CD4-positive, alpha-beta T cell treated with Interleukin-10 for 1 hour (primary cell): ENCODE results near the gene PIP5K1C.

Experiments
- DNase-seq: peaks from one replicate; pipeline ENCODE4 v3.0.0-alpha.2; 2020

The PIP5K1C gene

GRCh38 chr19:3700242-3701032 lies at the start of gene PIP5K1C:
TSS of gene PIP5K1C (minus strand) at chr19:3700468. CDS start at chr19:3700390, 78 bp downstream.
- DNase-seq: peak; percentile 93

DNA sequence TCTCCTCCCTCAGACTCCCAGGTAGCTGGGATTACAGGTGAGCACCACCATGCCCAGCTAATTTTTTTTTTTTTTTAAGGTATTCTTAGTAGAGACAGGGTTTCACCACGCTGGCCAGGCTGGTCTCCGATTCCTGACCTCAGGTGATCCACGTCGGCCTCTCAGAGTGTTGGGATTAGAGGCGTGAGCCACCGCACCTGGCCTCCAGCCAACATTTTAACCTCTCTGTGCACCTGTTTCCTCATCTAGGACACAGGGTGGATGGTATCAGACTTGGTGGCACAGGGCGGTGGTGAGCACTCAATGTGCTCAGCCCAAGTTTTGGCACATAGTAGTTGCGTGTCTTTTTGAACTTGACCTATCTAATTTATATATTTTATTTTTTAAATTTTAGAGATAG lies 48.7 kb upstream of the PIP5K1C start:
- no peak for DNase-seq

DNA sequence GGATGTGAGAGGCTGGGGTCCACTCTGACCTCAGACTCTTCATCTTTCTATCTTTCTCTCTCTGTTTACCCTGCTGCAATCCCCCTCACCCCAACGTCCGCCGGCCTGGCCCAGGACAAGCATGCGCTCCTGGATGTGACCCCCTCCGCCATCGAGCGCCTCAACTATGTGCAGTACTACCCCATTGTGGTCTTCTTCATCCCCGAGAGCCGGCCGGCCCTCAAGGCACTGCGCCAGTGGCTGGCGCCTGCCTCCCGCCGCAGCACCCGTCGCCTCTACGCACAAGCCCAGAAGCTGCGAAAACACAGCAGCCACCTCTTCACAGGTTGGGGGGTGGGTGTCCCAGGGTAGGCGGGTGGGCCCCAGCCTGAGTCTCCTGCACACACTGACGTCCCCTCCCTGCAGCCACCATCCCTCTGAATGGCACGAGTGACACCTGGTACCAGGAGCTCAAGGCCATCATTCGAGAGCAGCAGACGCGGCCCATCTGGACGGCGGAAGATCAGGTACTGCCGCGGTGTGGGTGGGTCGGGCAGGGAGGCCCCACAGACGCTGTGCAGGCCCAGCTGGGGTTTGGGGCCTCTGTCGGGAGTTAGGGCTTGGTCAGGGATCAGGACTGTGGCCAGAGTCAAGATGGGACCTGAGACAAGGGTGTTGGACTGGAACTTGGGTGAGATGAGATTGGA lies 46.2 kb upstream of the PIP5K1C start:
- no peak for DNase-seq

DNA sequence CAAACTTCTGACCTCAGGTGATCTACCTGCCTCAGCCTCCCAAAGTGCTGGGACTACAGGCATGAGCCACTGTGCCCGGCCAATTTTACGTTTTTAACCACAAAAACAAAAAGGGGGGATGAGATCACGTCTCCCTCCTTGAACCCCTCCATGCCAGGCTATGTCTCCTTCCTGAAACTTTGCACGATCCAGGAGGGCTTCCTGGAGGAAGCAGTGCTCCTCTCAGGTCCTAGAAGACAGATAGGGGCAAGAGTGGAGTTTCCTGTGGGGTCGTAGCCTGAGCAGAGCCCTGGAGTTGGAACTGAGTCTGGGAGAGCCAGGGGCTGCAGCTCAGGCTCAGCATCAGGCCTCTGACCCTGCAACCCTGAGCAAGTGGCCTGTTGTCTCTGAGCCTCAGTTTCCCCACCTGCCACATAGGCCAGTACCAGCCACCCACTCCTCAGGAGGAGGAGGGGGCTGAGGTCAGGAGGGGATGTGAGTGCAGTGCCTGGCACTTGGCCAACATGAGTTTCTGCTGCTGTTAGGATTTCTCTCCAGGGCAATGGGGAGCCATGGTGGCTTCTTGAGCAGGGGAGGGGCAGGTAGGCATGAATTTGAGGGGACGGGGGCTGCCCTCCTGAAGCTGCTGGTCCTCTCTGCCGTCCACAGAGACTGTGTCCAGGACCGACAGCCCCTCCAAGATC lies 45.2 kb upstream of the PIP5K1C start:
- DNase-seq: no peak

- no peak for DNase-seq
Observed at GRCh38 chr19:3743486-3743885, 43.2 kb upstream of the PIP5K1C start.

- no peak for DNase-seq
Observed at GRCh38 chr19:3740431-3740830, 40.2 kb upstream of the PIP5K1C start.

DNA sequence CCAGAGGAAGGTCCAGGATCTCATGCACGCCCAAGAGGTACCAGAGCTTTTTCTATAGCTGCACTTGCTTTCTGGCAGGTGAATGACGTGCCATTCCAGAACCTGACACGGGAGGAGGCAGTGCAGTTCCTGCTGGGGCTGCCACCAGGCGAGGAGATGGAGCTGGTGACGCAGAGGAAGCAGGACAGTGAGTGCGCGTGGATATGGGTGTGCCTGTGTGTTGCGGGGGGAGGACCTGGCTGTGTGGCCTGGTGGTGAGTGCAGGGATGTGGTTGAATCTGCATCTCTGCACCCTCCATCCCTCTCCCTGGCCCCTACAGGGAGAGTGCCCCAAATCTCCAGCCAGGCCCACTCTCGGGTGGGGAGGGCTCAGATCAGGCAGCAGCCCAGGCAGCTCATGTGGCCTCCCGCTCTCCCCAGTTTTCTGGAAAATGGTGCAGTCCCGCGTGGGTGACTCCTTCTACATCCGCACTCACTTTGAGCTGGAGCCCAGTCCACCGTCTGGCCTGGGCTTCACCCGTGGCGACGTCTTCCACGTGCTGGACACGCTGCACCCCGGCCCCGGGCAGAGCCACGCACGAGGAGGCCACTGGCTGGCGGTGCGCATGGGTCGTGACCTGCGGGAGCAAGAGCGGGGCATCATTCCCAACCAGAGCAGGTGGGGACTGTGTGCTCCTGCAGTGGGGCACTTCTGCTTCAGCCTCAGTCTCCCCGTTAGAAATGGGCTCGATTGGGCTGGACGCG lies 38.4 kb upstream of the PIP5K1C start:
- no peak for DNase-seq

GRCh38 chr19:3737487-3738205 lies 37.4 kb upstream of the PIP5K1C start:
- DNase-seq: no peak

- no peak for DNase-seq
Observed at GRCh38 chr19:3736106-3736724, 35.9 kb upstream of the PIP5K1C start.

DNA sequence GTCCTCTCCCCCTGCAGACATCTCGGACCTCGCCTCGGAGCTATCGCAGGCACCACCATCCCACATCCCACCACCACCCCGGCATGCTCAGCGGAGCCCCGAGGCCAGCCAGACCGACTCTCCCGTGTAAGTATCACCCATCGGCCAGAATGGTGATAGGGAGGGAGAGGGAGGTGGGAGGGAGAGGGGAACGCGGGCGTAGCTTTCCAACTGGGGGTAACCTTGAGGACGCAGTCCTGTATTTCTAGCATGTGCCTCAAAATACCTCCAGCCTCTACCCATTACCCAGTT lies 34.0 kb upstream of the PIP5K1C start:
- no peak for DNase-seq

GRCh38 chr19:3733549-3734309 lies 33.5 kb upstream of the PIP5K1C start:
- no peak for DNase-seq

DNA sequence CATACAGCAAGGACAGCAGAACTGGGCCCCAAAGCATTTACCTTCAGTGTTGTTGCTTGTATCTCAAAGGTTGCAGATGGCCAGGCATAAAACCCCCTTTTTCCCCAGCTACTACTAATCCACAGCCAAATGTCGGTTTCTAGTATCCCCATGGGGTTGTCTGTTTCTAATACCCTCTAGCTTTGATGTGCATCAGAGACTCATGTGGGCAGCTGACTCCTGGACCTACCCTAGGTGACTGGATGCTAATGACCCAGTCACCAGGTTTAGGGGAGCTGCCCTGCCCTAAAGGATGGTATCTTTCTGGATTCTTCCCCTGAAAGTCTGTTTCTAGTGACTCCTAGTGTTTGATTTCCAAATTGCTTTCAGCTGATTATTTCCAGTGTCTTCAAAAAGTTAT lies 31.8 kb upstream of the PIP5K1C start:
- no peak for DNase-seq

- DNase-seq: no peak
Observed at GRCh38 chr19:3730457-3730958, 30.2 kb upstream of the PIP5K1C start.

DNA sequence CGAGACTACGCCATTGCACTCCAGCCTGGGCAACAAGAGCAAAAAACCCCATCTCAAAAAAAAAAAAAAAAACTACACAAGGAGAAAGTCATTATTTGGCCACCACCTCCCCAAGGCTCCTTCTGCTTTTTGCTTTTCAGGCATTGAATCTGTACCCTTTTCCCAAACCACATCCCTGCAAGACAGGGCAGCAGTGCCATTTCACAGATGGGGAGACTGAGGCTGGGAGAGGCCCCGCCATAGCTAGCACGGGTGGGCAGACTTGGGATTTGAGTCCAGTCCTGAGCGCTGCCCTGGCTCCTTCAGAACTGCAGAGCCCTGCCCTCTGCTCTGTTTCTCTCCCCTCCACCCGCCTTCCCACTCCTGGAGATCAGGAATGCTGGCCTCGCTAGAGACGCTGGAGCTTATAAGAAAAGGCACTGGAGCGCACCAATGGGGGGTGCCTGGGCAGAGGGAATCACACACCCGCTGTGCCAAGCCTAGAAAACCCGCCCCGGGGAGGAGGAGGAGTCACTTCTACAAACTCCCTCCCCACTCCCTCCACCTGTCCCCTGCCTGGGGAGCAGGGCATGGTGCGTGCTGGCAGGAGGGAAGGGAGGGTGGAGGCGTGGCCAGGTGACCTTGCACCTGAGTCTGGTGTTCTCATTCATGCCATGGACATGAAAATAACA lies 25.5 kb upstream of the PIP5K1C start:
- no peak for DNase-seq

DNA sequence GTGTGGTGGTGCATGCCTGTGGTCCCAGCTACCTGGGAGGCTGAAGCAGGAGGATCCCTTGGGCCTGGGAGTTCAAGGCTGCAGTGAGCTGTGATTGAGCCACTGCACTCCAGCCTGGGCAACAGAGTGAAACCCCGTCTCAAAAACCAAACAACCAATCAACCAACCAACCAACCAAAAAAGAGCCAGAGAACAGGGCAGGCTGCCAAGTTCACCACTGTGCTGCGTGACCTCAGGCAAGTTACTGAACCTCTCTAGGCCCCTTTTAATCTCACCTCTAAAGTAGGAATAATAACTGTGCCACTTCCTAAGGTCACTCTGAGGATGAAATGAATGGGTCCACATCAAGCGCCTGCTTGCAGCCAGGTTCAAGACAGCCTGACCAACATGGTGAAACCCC lies 24.9 kb upstream of the PIP5K1C start:
- no peak for DNase-seq

GRCh38 chr19:3723883-3724282 lies 23.6 kb upstream of the PIP5K1C start:
- DNase-seq: no peak

- DNase-seq: no peak
Observed at GRCh38 chr19:3723110-3723488, 22.8 kb upstream of the PIP5K1C start.

- no peak for DNase-seq
Observed at GRCh38 chr19:3722443-3723109, 22.3 kb upstream of the PIP5K1C start.

GRCh38 chr19:3721887-3722442 lies 21.7 kb upstream of the PIP5K1C start:
- no peak for DNase-seq
